ENCODE results near the gene SNX33.
A peak's percentile ranks its signal among the peaks of the same experiment; 100 is the strongest.
"Not testable (repeated sequence)": the region's sequence is repeated elsewhere in the genome, so short reads cannot be mapped to it uniquely, and the experiment has no call there.

SNX33 gene

GRCh38 chr15:75680007-75680789 is 32.5 kb downstream of the SNX33 start:
- H3K4me3 ChIP-seq (ENCODE audit: low read depth, low read length): no peak overlapping the region

GRCh38 chr15:75682181-75683135 is 34.7 kb downstream of the SNX33 start:
- TF ChIP-seq CTCF (IDR thresholded peaks at IDR 0.05; ENCODE audit: low read depth, low read length): no peak
- H3K4me3 ChIP-seq (ENCODE audit: low read depth, low read length): no peak overlapping the region

More at GRCh38 chr15:75680007-75680789, 32.5 kb downstream of the SNX33 start:
- TF ChIP-seq CTCF (IDR thresholded peaks at IDR 0.05; ENCODE audit: low read depth, low read length): no peak

- TF ChIP-seq CTCF (IDR thresholded peaks at IDR 0.05; ENCODE audit: low read depth, low read length): peak; percentile 56
- H3K4me3 ChIP-seq (ENCODE audit: low read depth, low read length): not testable (repeated sequence)
Measured at GRCh38 chr15:75683646-75684312, 36.1 kb downstream of the SNX33 start.

GRCh38 chr15:75684648-75685047 is 36.9 kb downstream of the SNX33 start:
- TF ChIP-seq CTCF (IDR thresholded peaks at IDR 0.05; ENCODE audit: low read depth, low read length): no peak

GRCh38 chr15:75685195-75685594 is 37.5 kb downstream of the SNX33 start:
- no peak for TF ChIP-seq CTCF (IDR thresholded peaks at IDR 0.05; ENCODE audit: low read depth, low read length)
- no peak overlapping the region for H3K4me3 ChIP-seq (ENCODE audit: low read depth, low read length)

More at GRCh38 chr15:75684648-75685047, 36.9 kb downstream of the SNX33 start:
- no peak overlapping the region for H3K4me3 ChIP-seq (ENCODE audit: low read depth, low read length)

- TF ChIP-seq CTCF (IDR thresholded peaks at IDR 0.05; ENCODE audit: low read depth, low read length): peak; percentile 62; the same call in 1 of the 2 replicates
- not testable (repeated sequence) for H3K4me3 ChIP-seq (ENCODE audit: low read depth, low read length)
Measured at GRCh38 chr15:75686212-75686642, 38.5 kb downstream of the SNX33 start.
